GM15510 (cell line): ENCODE results near the gene PPP1R15B.

ENCODE experiments used
- POLR2A ChIP-seq: IDR thresholded peaks from 3 replicates; pipeline ENCODE4 v1.6.1; 2011; ENCODE audit warnings: borderline replicate concordance; ENCODE audit not compliant: insufficient read length; ENCODE audit errors: extremely low read depth

The PPP1R15B gene

GRCh38 chr1:204432708-204433107 is 21.1 kb upstream of the PPP1R15B start:
- TF ChIP-seq POLR2A, result no peak

GRCh38 chr1:204431310-204432184 is 19.9 kb upstream of the PPP1R15B start:
- TF ChIP-seq POLR2A, result no peak

- no peak for TF ChIP-seq POLR2A
These were observed 18.1 kb upstream of the PPP1R15B start for GRCh38 chr1:204429746-204430145.

- no peak for TF ChIP-seq POLR2A
These were observed 15.5 kb upstream of the PPP1R15B start for GRCh38 chr1:204426971-204427701.

GRCh38 chr1:204426474-204426873 is 14.9 kb upstream of the PPP1R15B start:
- TF ChIP-seq POLR2A, result no peak

GRCh38 chr1:204426035-204426436 is 14.4 kb upstream of the PPP1R15B start:
- TF ChIP-seq POLR2A, result no peak

GRCh38 chr1:204424621-204425020 is 13.0 kb upstream of the PPP1R15B start:
- no peak for TF ChIP-seq POLR2A

- TF ChIP-seq POLR2A, result no peak
These were observed 9.8 kb upstream of the PPP1R15B start for GRCh38 chr1:204421441-204421840.

- no peak for TF ChIP-seq POLR2A
These were observed 8.7 kb upstream of the PPP1R15B start for GRCh38 chr1:204420039-204421004.

- no peak for TF ChIP-seq POLR2A
These were observed 7.4 kb upstream of the PPP1R15B start for GRCh38 chr1:204419064-204419403.

- no peak for TF ChIP-seq POLR2A
These were observed 6.8 kb upstream of the PPP1R15B start for GRCh38 chr1:204418174-204419063.

- TF ChIP-seq POLR2A, result no peak
These were observed 5.7 kb upstream of the PPP1R15B start for GRCh38 chr1:204417074-204417997.

GRCh38 chr1:204416589-204417073 is 5.0 kb upstream of the PPP1R15B start:
- TF ChIP-seq POLR2A, result no peak

- no peak for TF ChIP-seq POLR2A
These were observed 3.7 kb upstream of the PPP1R15B start for GRCh38 chr1:204415351-204415750.
